NCI-H69 (cell line): ENCODE data around the gene PDE9A.

Source experiments
- DNase-seq: peaks from one replicate; lab custom pipeline; 2025; lab: John Stamatoyannopoulos, UW

PDE9A gene

GRCh38 chr21:42672699-42673458 is 19.5 kb downstream of the PDE9A start:
- DNase-seq = peak; percentile 61

- no peak for DNase-seq
These were observed 20.4 kb downstream of the PDE9A start for GRCh38 chr21:42673633-42674328.

- peak; percentile 90 for DNase-seq
These were observed 21.0 kb downstream of the PDE9A start for GRCh38 chr21:42674351-42674940.

GRCh38 chr21:42675403-42675802 is 22.0 kb downstream of the PDE9A start:
- DNase-seq = no peak

GRCh38 chr21:42676808-42677207 is 23.4 kb downstream of the PDE9A start:
- peak; percentile 94 for DNase-seq

GRCh38 chr21:42677339-42678321 is 24.2 kb downstream of the PDE9A start:
- DNase-seq = peak; percentile 95

- no peak for DNase-seq
These were observed 25.3 kb downstream of the PDE9A start for GRCh38 chr21:42678618-42679295.

- DNase-seq = no peak
These were observed 26.1 kb downstream of the PDE9A start for GRCh38 chr21:42679319-42680057.

GRCh38 chr21:42680058-42680330 is 26.6 kb downstream of the PDE9A start:
- DNase-seq = no peak

- DNase-seq = no peak
These were observed 27.0 kb downstream of the PDE9A start for GRCh38 chr21:42680429-42680828.

GRCh38 chr21:42681296-42682206 is 28.1 kb downstream of the PDE9A start:
- no peak for DNase-seq

GRCh38 chr21:42682661-42683210 is 29.3 kb downstream of the PDE9A start:
- DNase-seq = no peak

GRCh38 chr21:42683371-42684108 is 30.1 kb downstream of the PDE9A start:
- no peak for DNase-seq

GRCh38 chr21:42684109-42684916 is 30.9 kb downstream of the PDE9A start:
- no peak for DNase-seq

GRCh38 chr21:42685036-42685435 is 31.6 kb downstream of the PDE9A start:
- no peak for DNase-seq

- no peak for DNase-seq
These were observed 32.6 kb downstream of the PDE9A start for GRCh38 chr21:42685954-42686500.

- no peak for DNase-seq
These were observed 34.4 kb downstream of the PDE9A start for GRCh38 chr21:42687796-42688195.
